ENCODE results near the gene MPO.

DNA sequence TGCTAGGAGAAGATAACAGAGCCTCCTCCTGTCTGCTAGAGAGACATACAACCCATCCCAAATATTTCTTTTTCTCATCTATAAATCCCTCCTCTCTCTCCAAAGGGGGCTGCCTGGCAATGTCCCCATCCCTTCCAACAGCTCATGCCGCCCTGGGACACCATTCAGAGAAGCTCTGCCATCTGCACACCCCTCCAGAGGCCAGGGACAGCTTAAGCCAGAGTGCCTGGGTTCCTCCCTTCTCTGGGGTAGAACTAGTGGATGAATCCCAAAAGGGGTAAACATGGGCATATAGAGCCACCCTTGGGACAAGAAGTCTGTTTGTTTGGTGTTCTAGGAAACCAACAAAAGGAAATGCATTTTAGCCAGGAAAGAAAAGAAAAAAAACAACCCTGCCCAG, 44.9 kb downstream of the MPO start:
- TF ChIP-seq, protein P1, sequence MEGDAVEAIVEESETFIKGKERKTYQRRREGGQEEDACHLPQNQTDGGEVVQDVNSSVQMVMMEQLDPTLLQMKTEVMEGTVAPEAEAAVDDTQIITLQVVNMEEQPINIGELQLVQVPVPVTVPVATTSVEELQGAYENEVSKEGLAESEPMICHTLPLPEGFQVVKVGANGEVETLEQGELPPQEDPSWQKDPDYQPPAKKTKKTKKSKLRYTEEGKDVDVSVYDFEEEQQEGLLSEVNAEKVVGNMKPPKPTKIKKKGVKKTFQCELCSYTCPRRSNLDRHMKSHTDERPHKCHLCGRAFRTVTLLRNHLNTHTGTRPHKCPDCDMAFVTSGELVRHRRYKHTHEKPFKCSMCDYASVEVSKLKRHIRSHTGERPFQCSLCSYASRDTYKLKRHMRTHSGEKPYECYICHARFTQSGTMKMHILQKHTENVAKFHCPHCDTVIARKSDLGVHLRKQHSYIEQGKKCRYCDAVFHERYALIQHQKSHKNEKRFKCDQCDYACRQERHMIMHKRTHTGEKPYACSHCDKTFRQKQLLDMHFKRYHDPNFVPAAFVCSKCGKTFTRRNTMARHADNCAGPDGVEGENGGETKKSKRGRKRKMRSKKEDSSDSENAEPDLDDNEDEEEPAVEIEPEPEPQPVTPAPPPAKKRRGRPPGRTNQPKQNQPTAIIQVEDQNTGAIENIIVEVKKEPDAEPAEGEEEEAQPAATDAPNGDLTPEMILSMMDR (IDR thresholded peaks at IDR 0.05 in 4 of 5, conservative IDR thresholded peaks at IDR 0.05 in 1 of 5), result no peak
- no peak for TF ChIP-seq POLR2A (IDR thresholded peaks at IDR 0.05)
